ENCODE measurements around the gene TRABD2A.

TRABD2A gene

DNA sequence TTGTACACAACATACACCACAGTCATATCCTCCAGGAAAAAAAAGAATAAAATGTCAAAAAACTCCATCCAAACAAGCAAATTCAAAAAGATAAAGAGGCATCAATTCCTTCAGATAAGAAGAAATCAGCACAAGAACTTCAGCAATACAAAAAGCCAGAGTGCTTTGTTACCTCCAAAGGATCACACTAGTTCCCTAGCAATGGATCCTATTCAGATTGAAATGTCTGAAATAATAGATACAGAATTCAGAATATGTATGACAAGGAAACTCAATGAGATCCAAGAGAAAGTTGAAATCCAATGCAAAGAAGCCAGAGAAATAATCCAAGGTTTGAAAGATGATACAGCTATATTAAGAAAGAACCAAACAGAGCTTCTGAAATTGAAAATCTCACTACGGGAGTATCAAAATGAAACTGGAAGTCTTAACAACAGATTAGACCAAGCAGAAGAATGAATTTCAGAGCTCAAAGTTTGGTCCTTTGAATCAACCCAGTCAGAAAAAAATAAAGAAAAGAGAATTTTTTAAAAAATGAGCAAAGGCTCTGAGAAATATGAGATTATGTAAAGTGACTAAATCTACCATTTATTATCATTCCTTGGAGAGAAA lies 80.6 kb downstream of the TRABD2A start:
- Histone ChIP-seq H3K27me3 (ENCODE audit: insufficient read depth, poor library complexity, severe bottlenecking) (no peaks in the 10 kb centered on the region), H3K4me3 (replicated peaks; ENCODE audit: insufficient read depth, low read length) (no peak overlapping the region), H3K27ac (replicated peaks) (no peak overlapping the region)
- TF ChIP-seq POLR2AphosphoS5 (IDR thresholded peaks at IDR 0.05; ENCODE audit: low read depth) (no peak), GABPA (IDR thresholded peaks at IDR 0.05; ENCODE audit: low read depth) (no peak), SPI1 (IDR thresholded peaks at IDR 0.05; ENCODE audit: borderline replicate concordance, low read depth) (no peak)
- TF ChIP-seq, protein P1, sequence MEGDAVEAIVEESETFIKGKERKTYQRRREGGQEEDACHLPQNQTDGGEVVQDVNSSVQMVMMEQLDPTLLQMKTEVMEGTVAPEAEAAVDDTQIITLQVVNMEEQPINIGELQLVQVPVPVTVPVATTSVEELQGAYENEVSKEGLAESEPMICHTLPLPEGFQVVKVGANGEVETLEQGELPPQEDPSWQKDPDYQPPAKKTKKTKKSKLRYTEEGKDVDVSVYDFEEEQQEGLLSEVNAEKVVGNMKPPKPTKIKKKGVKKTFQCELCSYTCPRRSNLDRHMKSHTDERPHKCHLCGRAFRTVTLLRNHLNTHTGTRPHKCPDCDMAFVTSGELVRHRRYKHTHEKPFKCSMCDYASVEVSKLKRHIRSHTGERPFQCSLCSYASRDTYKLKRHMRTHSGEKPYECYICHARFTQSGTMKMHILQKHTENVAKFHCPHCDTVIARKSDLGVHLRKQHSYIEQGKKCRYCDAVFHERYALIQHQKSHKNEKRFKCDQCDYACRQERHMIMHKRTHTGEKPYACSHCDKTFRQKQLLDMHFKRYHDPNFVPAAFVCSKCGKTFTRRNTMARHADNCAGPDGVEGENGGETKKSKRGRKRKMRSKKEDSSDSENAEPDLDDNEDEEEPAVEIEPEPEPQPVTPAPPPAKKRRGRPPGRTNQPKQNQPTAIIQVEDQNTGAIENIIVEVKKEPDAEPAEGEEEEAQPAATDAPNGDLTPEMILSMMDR (IDR thresholded peaks at IDR 0.05; ENCODE audit: insufficient read depth, low read length) = no peak
- TF ChIP-seq, protein P2, sequence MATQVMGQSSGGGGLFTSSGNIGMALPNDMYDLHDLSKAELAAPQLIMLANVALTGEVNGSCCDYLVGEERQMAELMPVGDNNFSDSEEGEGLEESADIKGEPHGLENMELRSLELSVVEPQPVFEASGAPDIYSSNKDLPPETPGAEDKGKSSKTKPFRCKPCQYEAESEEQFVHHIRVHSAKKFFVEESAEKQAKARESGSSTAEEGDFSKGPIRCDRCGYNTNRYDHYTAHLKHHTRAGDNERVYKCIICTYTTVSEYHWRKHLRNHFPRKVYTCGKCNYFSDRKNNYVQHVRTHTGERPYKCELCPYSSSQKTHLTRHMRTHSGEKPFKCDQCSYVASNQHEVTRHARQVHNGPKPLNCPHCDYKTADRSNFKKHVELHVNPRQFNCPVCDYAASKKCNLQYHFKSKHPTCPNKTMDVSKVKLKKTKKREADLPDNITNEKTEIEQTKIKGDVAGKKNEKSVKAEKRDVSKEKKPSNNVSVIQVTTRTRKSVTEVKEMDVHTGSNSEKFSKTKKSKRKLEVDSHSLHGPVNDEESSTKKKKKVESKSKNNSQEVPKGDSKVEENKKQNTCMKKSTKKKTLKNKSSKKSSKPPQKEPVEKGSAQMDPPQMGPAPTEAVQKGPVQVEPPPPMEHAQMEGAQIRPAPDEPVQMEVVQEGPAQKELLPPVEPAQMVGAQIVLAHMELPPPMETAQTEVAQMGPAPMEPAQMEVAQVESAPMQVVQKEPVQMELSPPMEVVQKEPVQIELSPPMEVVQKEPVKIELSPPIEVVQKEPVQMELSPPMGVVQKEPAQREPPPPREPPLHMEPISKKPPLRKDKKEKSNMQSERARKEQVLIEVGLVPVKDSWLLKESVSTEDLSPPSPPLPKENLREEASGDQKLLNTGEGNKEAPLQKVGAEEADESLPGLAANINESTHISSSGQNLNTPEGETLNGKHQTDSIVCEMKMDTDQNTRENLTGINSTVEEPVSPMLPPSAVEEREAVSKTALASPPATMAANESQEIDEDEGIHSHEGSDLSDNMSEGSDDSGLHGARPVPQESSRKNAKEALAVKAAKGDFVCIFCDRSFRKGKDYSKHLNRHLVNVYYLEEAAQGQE (IDR thresholded peaks at IDR 0.05; ENCODE audit: insufficient replicate concordance, low read depth) = no peak
- no peak for DNase-seq (ENCODE audit: low read depth in 1 of 2, low spot score in 1 of 2)

DNA sequence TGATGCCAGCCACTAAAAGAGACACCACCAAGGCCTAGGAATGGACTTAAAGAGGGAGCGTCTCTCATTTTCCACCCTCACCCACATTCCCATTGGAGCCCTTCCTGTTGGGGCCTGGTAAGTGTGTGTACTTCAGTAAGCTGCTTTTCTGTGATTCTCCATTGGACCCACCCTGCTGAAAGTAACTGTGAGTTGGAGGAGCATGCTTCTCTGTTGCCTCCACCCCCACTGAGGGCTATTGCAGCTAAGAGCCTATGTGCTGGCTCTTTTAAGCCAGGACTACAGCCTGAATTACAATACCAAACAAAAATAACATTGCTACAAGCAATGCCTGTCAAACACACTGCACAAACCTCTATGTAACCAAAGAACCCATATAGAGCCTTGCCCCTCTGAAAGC lies 81.1 kb downstream of the TRABD2A start:
- Histone ChIP-seq H3K27me3 (ENCODE audit: insufficient read depth, poor library complexity, severe bottlenecking) (no peaks in the 10 kb centered on the region), H3K4me3 (replicated peaks; ENCODE audit: insufficient read depth, low read length) (no peak overlapping the region), H3K27ac (replicated peaks) (no peak overlapping the region)
- DNase-seq (ENCODE audit: low read depth in 1 of 2, low spot score in 1 of 2) = no peak
- TF ChIP-seq SPI1 (IDR thresholded peaks at IDR 0.05; ENCODE audit: borderline replicate concordance, low read depth) = no peak

DNA sequence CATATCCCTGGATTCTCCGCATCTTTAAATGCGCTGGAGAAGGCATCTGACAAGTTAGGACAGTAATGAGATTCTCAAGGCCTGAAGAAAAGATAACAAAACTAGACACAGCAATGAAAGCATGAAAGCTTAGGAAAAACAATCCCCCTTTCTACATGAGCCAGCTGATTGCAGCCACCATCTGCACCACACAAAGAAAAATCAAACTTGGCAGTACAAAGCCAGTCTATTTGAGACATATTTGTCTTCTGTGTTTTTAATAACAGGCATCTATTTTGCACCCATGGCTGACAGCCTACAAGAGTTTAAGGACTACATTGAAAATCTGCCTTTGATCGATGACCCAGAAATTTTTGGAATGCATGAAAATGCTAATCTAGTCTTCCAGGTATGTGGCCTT lies 83.6 kb downstream of the TRABD2A start:
- TF ChIP-seq POLR2AphosphoS5 (IDR thresholded peaks at IDR 0.05; ENCODE audit: low read depth) (no peak), SPI1 (IDR thresholded peaks at IDR 0.05; ENCODE audit: borderline replicate concordance, low read depth) (no peak), GABPA (IDR thresholded peaks at IDR 0.05; ENCODE audit: low read depth) (no peak)
- TF ChIP-seq, protein P2 (IDR thresholded peaks at IDR 0.05; ENCODE audit: insufficient replicate concordance, low read depth) = no peak
- TF ChIP-seq, protein P1 (IDR thresholded peaks at IDR 0.05; ENCODE audit: insufficient read depth, low read length) = no peak
- Histone ChIP-seq H3K27ac (replicated peaks) (no peak overlapping the region), H3K27me3 (ENCODE audit: insufficient read depth, poor library complexity, severe bottlenecking) (no peaks in the 10 kb centered on the region), H3K4me3 (replicated peaks; ENCODE audit: insufficient read depth, low read length) (no peak overlapping the region)
- DNase-seq (ENCODE audit: low read depth in 1 of 2, low spot score in 1 of 2) = no peak

DNA sequence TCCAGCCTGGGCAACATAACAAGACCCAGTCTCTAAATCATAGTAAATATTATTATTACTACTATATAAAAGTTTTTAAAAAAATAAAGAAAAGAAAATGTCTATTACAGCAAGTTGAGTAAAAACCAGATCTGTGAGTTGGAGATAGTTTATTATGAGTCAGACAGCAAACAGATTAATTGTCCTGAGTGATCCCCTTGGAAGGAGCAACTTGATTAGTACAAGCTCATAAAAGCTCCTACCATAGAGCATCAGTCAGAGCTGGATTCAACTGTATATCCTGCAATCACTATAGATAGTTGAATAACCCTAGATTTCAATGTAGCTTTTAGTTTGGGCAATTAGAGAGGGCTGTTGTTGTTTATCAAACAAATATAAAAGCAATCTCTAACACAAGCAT lies 84.1 kb downstream of the TRABD2A start:
- H3K4me3 ChIP-seq (replicated peaks; ENCODE audit: insufficient read depth, low read length) = no peak overlapping the region
- TF ChIP-seq SPI1 (IDR thresholded peaks at IDR 0.05; ENCODE audit: borderline replicate concordance, low read depth) (no peak), GABPA (IDR thresholded peaks at IDR 0.05; ENCODE audit: low read depth) (no peak), POLR2AphosphoS5 (IDR thresholded peaks at IDR 0.05; ENCODE audit: low read depth) (no peak)
- TF ChIP-seq, protein P1 (IDR thresholded peaks at IDR 0.05; ENCODE audit: insufficient read depth, low read length) = no peak
- TF ChIP-seq, protein P2 (IDR thresholded peaks at IDR 0.05; ENCODE audit: insufficient replicate concordance, low read depth) = no peak
- H3K27ac ChIP-seq (replicated peaks) = no peak overlapping the region
- no peaks in the 10 kb centered on the region for H3K27me3 ChIP-seq (ENCODE audit: insufficient read depth, poor library complexity, severe bottlenecking)
- no peak for DNase-seq (ENCODE audit: low read depth in 1 of 2, low spot score in 1 of 2)
